ENCODE measurements around the gene GRHPR.

Gene GRHPR

DNA sequence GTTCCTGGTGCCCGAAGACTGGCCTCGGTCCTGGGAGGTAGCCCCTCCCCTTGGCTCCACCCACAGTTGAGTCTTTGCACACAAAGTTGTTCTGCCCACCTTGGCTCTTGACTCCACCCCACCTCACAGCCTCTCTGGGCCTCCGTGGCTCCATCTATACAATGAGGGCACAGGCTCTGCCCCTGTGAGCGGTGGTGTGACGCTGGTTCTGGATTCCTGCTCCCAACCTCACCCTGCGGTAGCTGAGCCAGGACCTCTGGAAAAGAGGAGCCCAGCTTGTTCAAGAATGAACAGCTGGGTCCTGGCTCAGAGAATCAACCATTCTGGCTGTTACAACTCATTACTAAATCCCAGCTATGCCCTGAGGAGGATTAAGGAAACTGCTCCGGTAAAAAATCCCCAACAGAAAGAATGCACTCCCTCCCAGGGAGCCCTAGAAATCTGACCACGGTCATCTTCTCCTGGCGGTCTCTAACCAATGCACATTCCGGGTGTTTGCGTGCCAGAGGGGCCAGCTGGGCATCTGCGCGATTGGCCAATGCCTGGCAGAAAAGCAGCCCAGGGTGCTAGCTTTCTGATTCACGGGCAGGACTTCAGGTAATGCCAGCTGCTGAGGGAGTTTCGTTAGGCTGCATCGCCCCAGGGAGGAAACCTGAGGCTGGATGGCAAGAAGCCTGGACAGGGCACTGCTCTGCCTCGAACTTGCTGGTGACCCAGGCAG lies 9.9 kb upstream of the GRHPR start:
- H3K4me3 ChIP-seq (ENCODE audit: extremely low read depth, insufficient read depth, low read length, poor library complexity, severe bottlenecking) = no peak overlapping the region
- H3K27ac ChIP-seq (ENCODE audit: low read depth, low read length, severe bottlenecking) = no peak overlapping the region
- H3K36me3 ChIP-seq (ENCODE audit: control insufficient read depth, insufficient read depth, low read length) = no peaks in the 10 kb centered on the region
- no peaks in the 10 kb centered on the region for H3K9me3 ChIP-seq (ENCODE audit: control insufficient read depth, low read length)
- H3K4me1 ChIP-seq (ENCODE audit: control insufficient read depth, insufficient read depth, low read length, poor library complexity, severe bottlenecking) = peaks cover 10% of the 10 kb centered on the region
- 86 to 90% methylated on average over 15 to 16 of the region's 17 CpGs for WGBS, 2 experiments (ENCODE audit: insufficient coverage in 2 of 2)

DNA sequence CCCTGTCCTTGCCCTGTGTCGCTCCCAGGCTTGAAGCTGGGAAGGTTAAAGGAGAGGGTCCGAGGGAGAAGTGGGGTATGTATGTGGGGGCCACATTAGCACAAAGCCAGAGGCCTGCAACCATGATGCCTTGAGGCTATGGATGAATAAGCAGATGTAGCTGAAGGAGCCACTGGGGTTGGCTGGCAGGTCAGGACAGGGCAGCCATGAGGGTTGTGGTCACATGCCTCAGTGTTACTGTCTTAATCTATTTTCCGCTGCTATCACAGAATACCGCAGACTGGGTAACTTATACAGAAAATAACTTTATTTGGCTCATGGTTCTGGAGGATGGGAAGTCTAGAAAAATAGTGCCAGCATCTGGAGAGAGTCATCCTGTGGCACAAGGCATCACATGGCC lies 9.2 kb upstream of the GRHPR start:
- 93 to 100% methylated on average over 2 of the region's 4 CpGs for WGBS, 2 experiments (ENCODE audit: insufficient coverage in 2 of 2)
- Histone ChIP-seq H3K4me3 (ENCODE audit: extremely low read depth, insufficient read depth, low read length, poor library complexity, severe bottlenecking) (no peak overlapping the region), H3K27ac (ENCODE audit: low read depth, low read length, severe bottlenecking) (no peak overlapping the region), H3K4me1 (ENCODE audit: control insufficient read depth, insufficient read depth, low read length, poor library complexity, severe bottlenecking) (peaks cover 10% of the 10 kb centered on the region), H3K9me3 (ENCODE audit: control insufficient read depth, low read length) (no peaks in the 10 kb centered on the region), H3K36me3 (ENCODE audit: control insufficient read depth, insufficient read depth, low read length) (no peaks in the 10 kb centered on the region)

DNA sequence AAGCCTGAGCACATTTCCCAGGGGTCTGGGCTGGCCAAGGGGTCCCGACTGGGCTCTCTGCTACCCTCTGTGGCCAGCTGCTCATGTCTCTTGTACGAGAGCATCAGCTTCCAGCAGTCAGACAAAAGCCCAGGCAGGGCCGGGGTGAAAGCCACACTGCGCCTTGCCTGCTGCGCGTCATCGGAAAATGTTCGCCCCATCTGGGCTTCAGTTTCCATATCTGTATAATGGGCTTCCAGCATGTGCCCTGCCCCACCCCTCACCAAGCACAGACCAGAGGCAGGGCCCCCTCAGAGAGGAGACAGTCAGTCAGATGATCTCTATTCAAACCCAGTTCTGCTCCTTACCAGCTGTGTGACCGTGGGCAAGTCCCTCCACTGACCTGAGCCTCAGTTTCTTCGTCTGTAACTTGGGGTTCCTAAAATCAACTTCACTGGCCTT lies 8.0 kb upstream of the GRHPR start:
- 83 to 92% methylated on average over 8 to 10 of the region's 10 CpGs for WGBS, 2 experiments (ENCODE audit: insufficient coverage in 2 of 2)
- Histone ChIP-seq H3K36me3 (ENCODE audit: control insufficient read depth, insufficient read depth, low read length) (no peaks in the 10 kb centered on the region), H3K4me3 (ENCODE audit: extremely low read depth, insufficient read depth, low read length, poor library complexity, severe bottlenecking) (no peak overlapping the region), H3K4me1 (ENCODE audit: control insufficient read depth, insufficient read depth, low read length, poor library complexity, severe bottlenecking) (peaks cover 10% of the 10 kb centered on the region), H3K9me3 (ENCODE audit: control insufficient read depth, low read length) (no peaks in the 10 kb centered on the region), H3K27ac (ENCODE audit: low read depth, low read length, severe bottlenecking) (peak overlapping the region; percentile 83)

DNA sequence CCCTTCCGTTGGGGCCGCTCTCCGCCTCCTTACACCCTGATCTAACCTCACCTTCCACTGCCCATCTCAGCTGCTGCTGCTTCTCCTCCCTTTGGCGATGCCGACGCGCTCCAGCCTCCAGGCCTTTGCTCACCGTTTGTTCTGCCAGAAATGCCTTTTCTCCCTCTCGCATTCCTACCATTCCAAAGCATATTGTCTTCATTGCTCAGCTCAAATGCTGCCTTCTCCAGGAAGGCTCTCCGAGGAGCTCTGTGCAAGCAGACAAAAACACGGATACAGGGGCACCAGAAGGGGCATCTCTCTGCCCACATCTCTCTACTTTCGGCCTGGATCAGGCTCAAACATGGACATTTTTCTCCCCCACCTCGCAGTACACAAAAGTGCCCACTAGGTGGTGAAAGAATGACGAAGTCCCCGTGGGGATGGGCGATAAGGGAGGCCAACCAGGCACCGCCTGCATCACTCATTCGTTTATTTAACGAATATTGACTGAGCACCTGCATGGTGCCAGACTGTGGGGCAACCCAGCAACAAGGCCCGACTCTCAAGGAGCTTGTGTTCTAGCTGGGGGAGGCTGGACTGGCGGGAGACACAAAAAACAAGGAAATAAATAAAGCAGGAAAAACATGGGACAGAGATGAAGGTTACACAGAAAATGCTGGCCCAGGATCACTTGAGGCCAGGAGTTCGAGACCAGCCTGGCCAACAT lies 7.3 kb upstream of the GRHPR start:
- Histone ChIP-seq H3K4me3 (ENCODE audit: extremely low read depth, insufficient read depth, low read length, poor library complexity, severe bottlenecking) (no peak overlapping the region), H3K9me3 (ENCODE audit: control insufficient read depth, low read length) (no peaks in the 10 kb centered on the region), H3K4me1 (ENCODE audit: control insufficient read depth, insufficient read depth, low read length, poor library complexity, severe bottlenecking) (peaks cover 10% of the 10 kb centered on the region), H3K27ac (ENCODE audit: low read depth, low read length, severe bottlenecking) (peak overlapping the region; percentile 83), H3K36me3 (ENCODE audit: control insufficient read depth, insufficient read depth, low read length) (no peaks in the 10 kb centered on the region)
- 30 to 34% methylated on average over 13 to 15 of the region's 22 CpGs for WGBS, 2 experiments (ENCODE audit: insufficient coverage in 2 of 2)

DNA sequence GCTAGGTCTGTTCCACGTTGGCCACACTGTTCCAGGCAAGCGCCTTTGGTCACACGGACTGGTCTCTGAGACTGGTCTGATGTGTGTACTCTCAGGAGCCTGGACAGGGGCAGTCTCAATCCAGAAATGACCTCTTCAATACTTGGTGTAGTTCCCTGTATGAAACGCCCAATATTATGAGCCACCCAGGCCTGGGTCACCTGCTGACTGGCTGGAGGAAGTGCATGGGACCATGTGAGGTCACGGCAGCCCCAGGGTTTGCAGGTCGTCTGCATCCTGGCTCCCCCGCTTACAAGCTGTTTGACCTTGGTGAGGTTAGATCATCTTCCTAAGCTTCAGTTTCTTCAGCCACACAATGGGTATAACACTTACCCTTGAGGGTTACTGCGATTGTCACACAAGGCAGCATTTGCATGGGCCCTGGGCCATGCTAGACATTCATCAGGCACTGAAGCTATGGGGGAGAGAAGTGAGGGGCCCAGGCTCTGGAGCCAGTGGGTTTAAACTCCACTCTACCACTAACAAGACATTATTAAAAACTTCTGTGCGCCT lies 5.2 kb upstream of the GRHPR start:
- no peak overlapping the region for H3K4me3 ChIP-seq (ENCODE audit: extremely low read depth, insufficient read depth, low read length, poor library complexity, severe bottlenecking)
- H3K4me1 ChIP-seq (ENCODE audit: control insufficient read depth, insufficient read depth, low read length, poor library complexity, severe bottlenecking) = peaks cover 10% of the 10 kb centered on the region
- no peaks in the 10 kb centered on the region for H3K9me3 ChIP-seq (ENCODE audit: control insufficient read depth, low read length)
- no peaks in the 10 kb centered on the region for H3K36me3 ChIP-seq (ENCODE audit: control insufficient read depth, insufficient read depth, low read length)
- H3K27ac ChIP-seq (ENCODE audit: low read depth, low read length, severe bottlenecking) = no peak overlapping the region
- 97 to 98% methylated on average over 6 of the region's 9 CpGs for WGBS, 2 experiments (ENCODE audit: insufficient coverage in 2 of 2)

DNA sequence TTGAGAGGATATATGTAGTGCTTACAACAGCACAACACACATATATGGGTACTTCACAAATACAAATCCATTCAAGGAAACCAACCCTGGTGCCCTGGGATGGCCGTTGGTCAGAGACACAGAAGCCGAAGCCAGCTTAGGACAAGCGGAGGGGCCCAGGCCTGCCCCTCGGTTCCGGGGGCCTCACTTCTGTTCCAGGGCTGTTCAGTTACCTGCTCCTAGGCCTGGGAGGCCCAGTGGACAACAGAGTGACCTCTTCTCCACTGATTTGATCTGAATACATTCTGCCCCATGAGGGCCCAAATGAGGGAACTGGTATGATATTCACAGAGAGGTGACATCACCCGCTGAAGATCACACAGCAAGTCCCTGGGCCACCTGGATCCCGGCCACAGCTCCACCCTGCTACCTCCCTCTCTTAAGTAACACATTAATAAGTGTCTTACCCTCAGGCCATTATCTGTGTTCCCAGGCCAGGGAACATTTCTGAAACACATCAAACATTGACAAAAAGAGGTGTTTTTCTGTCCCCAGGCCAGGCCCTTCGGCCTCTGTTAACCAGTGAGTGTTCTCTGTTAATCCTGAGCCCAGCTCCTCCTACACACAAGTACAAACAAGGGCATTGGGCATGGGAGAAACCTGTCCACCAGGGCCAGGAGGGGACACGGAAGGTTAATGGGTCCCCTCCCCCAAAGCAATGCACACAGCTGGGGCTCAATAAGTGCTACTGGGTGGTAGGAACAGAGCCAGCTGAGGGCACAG lies 4.5 kb upstream of the GRHPR start:
- Histone ChIP-seq H3K36me3 (ENCODE audit: control insufficient read depth, insufficient read depth, low read length) (no peaks in the 10 kb centered on the region), H3K4me3 (ENCODE audit: extremely low read depth, insufficient read depth, low read length, poor library complexity, severe bottlenecking) (no peak overlapping the region), H3K27ac (ENCODE audit: low read depth, low read length, severe bottlenecking) (no peak overlapping the region), H3K9me3 (ENCODE audit: control insufficient read depth, low read length) (no peaks in the 10 kb centered on the region), H3K4me1 (ENCODE audit: control insufficient read depth, insufficient read depth, low read length, poor library complexity, severe bottlenecking) (peaks cover 10% of the 10 kb centered on the region)
- WGBS, 2 experiments (ENCODE audit: insufficient coverage in 2 of 2) = 88 to 90% methylated on average over 8 to 9 of the region's 9 CpGs

DNA sequence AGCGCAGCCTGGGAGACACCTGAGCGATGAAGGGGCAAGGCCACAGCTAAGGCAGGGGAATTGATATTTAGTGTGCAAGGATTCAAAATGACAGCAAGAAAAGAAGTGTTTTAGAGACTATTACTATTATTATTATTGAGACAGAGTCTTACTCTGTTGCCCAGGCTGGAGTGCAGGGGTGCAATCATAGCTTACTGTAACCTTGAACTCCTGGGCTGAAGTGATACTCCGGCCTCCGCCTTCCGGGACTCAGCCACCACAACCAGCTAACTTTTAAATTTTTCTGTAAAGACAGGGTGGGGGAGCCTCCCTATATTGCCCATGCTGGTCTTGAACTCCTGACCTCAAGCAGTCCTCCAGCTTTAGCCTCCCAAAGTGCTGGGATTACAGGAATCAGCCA lies 3.3 kb upstream of the GRHPR start:
- no peak overlapping the region for H3K27ac ChIP-seq (ENCODE audit: low read depth, low read length, severe bottlenecking)
- WGBS, 2 experiments (ENCODE audit: insufficient coverage in 2 of 2) = 96 to 100% methylated on average over 2 to 4 of the region's 5 CpGs
- peaks cover 18% of the 10 kb centered on the region for H3K4me1 ChIP-seq (ENCODE audit: control insufficient read depth, insufficient read depth, low read length, poor library complexity, severe bottlenecking)
- H3K9me3 ChIP-seq (ENCODE audit: control insufficient read depth, low read length) = no peaks in the 10 kb centered on the region
- no peak overlapping the region for H3K4me3 ChIP-seq (ENCODE audit: extremely low read depth, insufficient read depth, low read length, poor library complexity, severe bottlenecking)
- H3K36me3 ChIP-seq (ENCODE audit: control insufficient read depth, insufficient read depth, low read length) = peaks cover 2% of the 10 kb centered on the region

DNA sequence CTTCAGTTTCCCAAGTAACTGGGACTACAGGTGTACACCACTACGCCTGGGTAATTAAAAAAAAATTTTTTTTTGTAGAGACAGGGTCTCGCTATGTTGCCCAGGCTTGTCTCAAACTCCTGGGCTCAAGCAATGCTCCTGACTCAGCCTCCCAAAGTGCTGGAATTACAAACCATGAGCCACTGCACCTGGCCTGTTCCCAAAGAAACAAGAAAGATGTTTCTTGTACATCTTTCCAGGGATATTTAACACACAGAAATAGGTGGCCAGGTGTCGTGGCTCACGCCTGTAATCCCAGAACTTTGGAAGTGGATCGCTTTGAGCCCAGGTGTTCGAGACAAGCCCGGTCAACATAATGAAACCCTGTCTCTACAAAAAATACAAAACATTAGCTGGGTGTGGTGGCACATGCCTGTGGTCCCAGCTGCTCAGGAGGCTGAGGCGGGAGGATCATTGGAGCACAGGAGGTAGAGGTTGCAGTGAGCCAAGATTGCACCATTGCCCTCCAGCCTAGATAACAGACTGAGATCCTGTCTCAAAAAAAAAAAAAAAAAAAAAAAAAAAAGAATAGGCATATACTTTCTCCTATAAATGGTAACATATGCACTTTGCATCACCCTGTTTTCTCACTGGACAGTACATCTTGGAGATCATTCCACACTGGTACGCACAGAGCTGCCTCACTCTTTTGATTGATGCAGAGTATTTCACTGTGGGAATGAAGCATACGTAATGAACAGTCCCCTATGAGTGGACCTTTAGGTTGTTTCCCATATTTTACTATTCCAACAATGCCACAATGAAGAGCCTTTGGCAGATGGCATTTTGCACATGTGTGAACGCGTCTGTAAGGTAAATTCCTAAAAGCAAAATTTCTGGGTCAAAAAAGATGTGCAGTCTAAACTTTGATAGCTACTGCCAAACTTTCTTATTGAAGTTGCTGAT lies 2.0 kb upstream of the GRHPR start:
- 92 to 93% methylated on average over 5 to 8 of the region's 12 CpGs for WGBS, 2 experiments (ENCODE audit: insufficient coverage in 2 of 2)
- no peaks in the 10 kb centered on the region for H3K9me3 ChIP-seq (ENCODE audit: control insufficient read depth, low read length)
- H3K27ac ChIP-seq (ENCODE audit: low read depth, low read length, severe bottlenecking) = no peak overlapping the region
- H3K4me1 ChIP-seq (ENCODE audit: control insufficient read depth, insufficient read depth, low read length, poor library complexity, severe bottlenecking) = peaks cover 20% of the 10 kb centered on the region
- H3K36me3 ChIP-seq (ENCODE audit: control insufficient read depth, insufficient read depth, low read length) = peaks cover 15% of the 10 kb centered on the region
- no peak overlapping the region for H3K4me3 ChIP-seq (ENCODE audit: extremely low read depth, insufficient read depth, low read length, poor library complexity, severe bottlenecking)

DNA sequence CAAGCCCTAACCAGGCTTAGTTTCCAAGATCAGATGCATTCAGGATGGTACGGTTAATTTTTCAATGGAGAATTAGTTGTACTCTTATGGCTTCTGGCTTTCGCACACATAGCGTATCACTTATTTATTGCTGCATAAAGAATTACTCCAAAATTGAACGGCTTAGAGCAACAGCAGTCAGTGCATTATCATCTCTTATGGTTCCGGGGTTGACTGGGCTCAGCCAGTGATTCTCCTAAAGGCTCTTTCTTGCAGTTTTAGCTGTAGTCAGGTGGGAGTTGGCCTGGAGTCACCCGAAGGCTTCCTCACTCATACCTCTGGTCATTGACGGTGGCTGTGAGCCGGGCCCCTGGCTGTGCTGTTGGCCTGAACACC lies 595 bp upstream of the GRHPR start:
- peak overlapping the region; percentile 71 for H3K27ac ChIP-seq (ENCODE audit: low read depth, low read length, severe bottlenecking)
- H3K9me3 ChIP-seq (ENCODE audit: control insufficient read depth, low read length) = no peaks in the 10 kb centered on the region
- 62 to 76% methylated on average over 6 to 7 of the region's 8 CpGs for WGBS, 2 experiments (ENCODE audit: insufficient coverage in 2 of 2)
- peak overlapping the region; percentile 68 for H3K4me3 ChIP-seq (ENCODE audit: extremely low read depth, insufficient read depth, low read length, poor library complexity, severe bottlenecking)
- H3K36me3 ChIP-seq (ENCODE audit: control insufficient read depth, insufficient read depth, low read length) = peaks cover 27% of the 10 kb centered on the region
- peaks cover 15% of the 10 kb centered on the region for H3K4me1 ChIP-seq (ENCODE audit: control insufficient read depth, insufficient read depth, low read length, poor library complexity, severe bottlenecking)

DNA sequence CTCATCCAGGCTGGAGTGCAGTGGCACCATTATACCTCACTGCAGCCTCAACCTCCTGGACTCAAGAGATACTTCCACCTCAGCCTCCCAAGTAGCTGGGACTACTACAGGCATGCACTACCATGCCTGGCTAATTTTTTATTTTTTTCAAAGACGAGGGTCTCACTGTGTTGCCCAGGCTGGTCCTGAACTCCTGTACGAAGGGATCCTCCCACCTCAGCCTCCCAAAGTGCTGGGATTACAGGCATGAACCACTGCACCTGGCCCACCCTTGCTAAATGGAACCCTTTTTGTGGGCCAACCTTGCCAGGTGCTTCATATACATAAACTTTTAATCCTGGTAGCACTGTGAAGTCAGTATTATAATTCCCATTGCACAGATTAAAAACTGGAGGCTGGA lies 1.0 kb downstream of the GRHPR start:
- Histone ChIP-seq H3K4me1 (ENCODE audit: control insufficient read depth, insufficient read depth, low read length, poor library complexity, severe bottlenecking) (peaks cover 15% of the 10 kb centered on the region), H3K9me3 (ENCODE audit: control insufficient read depth, low read length) (no peaks in the 10 kb centered on the region), H3K27ac (ENCODE audit: low read depth, low read length, severe bottlenecking) (no peak overlapping the region), H3K4me3 (ENCODE audit: extremely low read depth, insufficient read depth, low read length, poor library complexity, severe bottlenecking) (peak overlapping the region; percentile 68), H3K36me3 (ENCODE audit: control insufficient read depth, insufficient read depth, low read length) (peaks cover 42% of the 10 kb centered on the region)
- WGBS, 2 experiments (ENCODE audit: insufficient coverage in 2 of 2) = 81 to 100% methylated on average over 2 of the region's 2 CpGs

Data from mesodermal cell (in vitro differentiated cells).